MCF 10A (cell line): Measurements from ENCODE around the gene SMOC2. TPM values are rescaled to one million over a fixed set of nuclear protein-coding genes. Genes with fewer than 3 reads are reported as not detected.

ENCODE experiments used
- BruUV-seq: library from RNA; stranded (reverse); fragments of 400-500 nt; replicated peaks from 2 replicates; lab custom pipeline; 2021; lab: Mats Ljungman, UMichigan
- CTCF ChIA-PET: fragments of 300-600 bp; sonication (Branson Sonifier 250); formaldehyde crosslinking; extraction: SDS; loops from one replicate; lab custom pipeline; 2021; ENCODE audit warnings: antibody characterized with exemption, inconsistent platforms; lab: Yijun Ruan, JAX
- POLR2A ChIA-PET: fragments of 300-600, 350-650 bp; sonication (Branson Sonifier 250); formaldehyde crosslinking; extraction: SDS; loops from one replicate; lab custom pipeline; 2020; ENCODE audit warnings: antibody characterized with exemption, inconsistent platforms; lab: Yijun Ruan, JAX
- DNase-seq: peaks from one replicate; pipeline ENCODE4 v3.0.0-alpha.2; 2018; ENCODE audit not compliant: unreplicated experiment
- H3K27ac Mint-ChIP-seq: one replicate; pipeline ENCODE4 v1.8.0; 2022; ENCODE audit warnings: mild to moderate bottlenecking, low read depth, mixed read lengths; ENCODE audit not compliant: unreplicated experiment
- H3K27me3 Mint-ChIP-seq: one replicate; pipeline ENCODE4 v1.8.0; 2022; ENCODE audit warnings: mixed read lengths; ENCODE audit not compliant: insufficient read depth, unreplicated experiment
- H3K36me3 Mint-ChIP-seq: one replicate; pipeline ENCODE4 v1.8.0; 2022; ENCODE audit warnings: mild to moderate bottlenecking, moderate library complexity, mixed read lengths; ENCODE audit not compliant: insufficient read depth, unreplicated experiment
- H3K4me1 Mint-ChIP-seq: one replicate; pipeline ENCODE4 v1.8.0; 2022; ENCODE audit warnings: mixed read lengths; ENCODE audit not compliant: insufficient read depth, unreplicated experiment
- H3K4me3 Mint-ChIP-seq: one replicate; pipeline ENCODE4 v1.8.0; 2022; ENCODE audit warnings: mild to moderate bottlenecking, moderate library complexity, mixed read lengths; ENCODE audit not compliant: unreplicated experiment
- H3K9me3 Mint-ChIP-seq: one replicate; pipeline ENCODE4 v1.8.0; 2022; ENCODE audit warnings: mixed read lengths; ENCODE audit not compliant: unreplicated experiment
- CTCF ChIP-seq: fragments of 200-600 bp; IDR thresholded peaks from one replicate; pipeline ENCODE4 v1.8.0; 2022; ENCODE audit warnings: antibody characterized with exemption, mild to moderate bottlenecking; ENCODE audit not compliant: unreplicated experiment
- intact Hi-C: fragments of 100-400 bp; cut with micrococcal nuclease; formaldehyde crosslinking; loops from 2 replicates; pipeline ENCODE4 v1.14.1; 2022
- total RNA-seq: library from RNA; stranded (reverse); gene quantifications from 2 replicates; pipeline ENCODE4 v1.2.3, GENCODE V29; 2022

SMOC2 gene
- total RNA-seq, 1 experiment from 2014 or later: not detected

GRCh38 chr6:168660400-168660945 is 219.5 kb downstream of the SMOC2 start:
- Mint-ChIP-seq H3K27me3 (peaks cover 51% of the 10 kb centered on the region), H3K27ac (no peak overlapping the region), H3K4me1 (peaks cover 7% of the 10 kb centered on the region), H3K36me3 (no peaks in the 10 kb centered on the region), H3K4me3 (no peak overlapping the region), H3K9me3 (peaks cover 25% of the 10 kb centered on the region)
- TF ChIP-seq CTCF: no peak
- ChIA-PET POLR2A (no interaction called here), CTCF (no interaction called here)
- no TSS peak for BruUV-seq
- intact Hi-C loops: no loop called here
- DNase-seq: no peak

GRCh38 chr6:168662301-168662936 is 221.4 kb downstream of the SMOC2 start:
- Mint-ChIP-seq H3K9me3 (peaks cover 21% of the 10 kb centered on the region), H3K36me3 (no peaks in the 10 kb centered on the region), H3K27me3 (peaks cover 46% of the 10 kb centered on the region), H3K4me1 (peaks cover 20% of the 10 kb centered on the region), H3K4me3 (no peak overlapping the region), H3K27ac (no peak overlapping the region)
- ChIA-PET CTCF (no interaction called here), POLR2A (no interaction called here)
- BruUV-seq: no TSS peak
- no peak for DNase-seq
- TF ChIP-seq CTCF: no peak
- intact Hi-C loops: no loop called here

- BruUV-seq: no TSS peak
- TF ChIP-seq CTCF: no peak
- intact Hi-C loops: no loop called here
- DNase-seq: no peak
- Mint-ChIP-seq H3K27ac (no peak overlapping the region), H3K27me3 (peaks cover 40% of the 10 kb centered on the region), H3K4me3 (no peak overlapping the region), H3K9me3 (peaks cover 17% of the 10 kb centered on the region), H3K36me3 (no peaks in the 10 kb centered on the region), H3K4me1 (peaks cover 20% of the 10 kb centered on the region)
- ChIA-PET POLR2A (interaction anchor here (1.1 kb wide), 1 partner anchor 17 kb away, joined by 4 read pairs; no protein-coding TSS in a partner anchor), CTCF (no interaction called here)
Measured at GRCh38 chr6:168663041-168663440, 222.1 kb downstream of the SMOC2 start.

GRCh38 chr6:168664956-168665355 is 224.0 kb downstream of the SMOC2 start:
- DNase-seq: no peak
- BruUV-seq: no TSS peak
- ChIA-PET POLR2A (interaction anchor here (0.8 kb wide), 1 partner anchor 10 kb away, joined by 5 read pairs; no protein-coding TSS in a partner anchor), CTCF (no interaction called here)
- H3K36me3 Mint-ChIP-seq: no peaks in the 10 kb centered on the region
- H3K9me3 Mint-ChIP-seq: peaks cover 7% of the 10 kb centered on the region
- H3K27me3 Mint-ChIP-seq: peaks cover 29% of the 10 kb centered on the region
- TF ChIP-seq CTCF: no peak
- H3K4me1 Mint-ChIP-seq: peaks cover 20% of the 10 kb centered on the region
- no peak overlapping the region for H3K27ac Mint-ChIP-seq
- intact Hi-C loops: no loop called here
- H3K4me3 Mint-ChIP-seq: no peak overlapping the region
